ENCODE results near the gene BIN1. TPM values are rescaled to one million over a fixed set of nuclear protein-coding genes. Genes with fewer than 3 reads are reported as not detected.

BIN1 gene
- total RNA-seq, 1 experiment from 2014 or later, result 105 TPM

DNA sequence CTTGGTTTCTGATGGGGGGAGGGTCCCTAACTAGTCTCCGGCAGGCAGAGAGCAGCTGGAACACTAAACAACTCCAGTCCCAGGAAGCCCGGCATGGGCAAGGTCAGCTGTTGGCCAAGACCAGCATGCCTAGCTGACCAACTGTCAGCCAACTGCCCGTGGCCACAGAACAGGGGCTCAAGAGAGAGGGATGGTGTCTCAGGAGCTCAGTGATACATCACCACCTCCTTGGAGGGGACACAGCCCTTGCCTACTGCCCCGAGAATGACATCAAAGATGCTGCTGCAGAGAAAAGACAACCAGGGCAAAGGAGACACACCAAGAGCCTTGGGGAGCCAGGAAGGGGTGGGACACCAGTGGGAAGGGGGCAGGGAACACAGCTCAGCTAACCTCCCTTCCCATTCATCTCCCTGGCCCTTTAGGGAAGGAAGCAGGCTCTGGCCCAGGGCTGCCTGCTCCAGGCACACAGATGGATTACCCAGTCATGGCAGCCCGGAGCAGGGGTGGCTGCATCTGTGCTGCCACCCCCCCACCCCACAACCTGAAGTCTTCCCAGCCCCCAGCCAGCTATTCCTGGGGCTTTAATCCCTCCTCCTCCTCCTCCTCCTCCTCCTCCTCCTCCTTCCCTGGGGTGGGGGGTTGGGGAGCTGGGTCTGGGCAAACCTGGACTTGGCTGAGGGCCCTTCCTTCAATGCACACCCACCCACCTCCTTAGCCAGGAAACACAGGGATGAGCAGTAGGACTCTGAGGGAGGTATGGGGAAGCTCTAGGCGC, 1.9 kb downstream of the BIN1 start:
- DNase-seq (ENCODE audit: low read depth), result no peak

DNA sequence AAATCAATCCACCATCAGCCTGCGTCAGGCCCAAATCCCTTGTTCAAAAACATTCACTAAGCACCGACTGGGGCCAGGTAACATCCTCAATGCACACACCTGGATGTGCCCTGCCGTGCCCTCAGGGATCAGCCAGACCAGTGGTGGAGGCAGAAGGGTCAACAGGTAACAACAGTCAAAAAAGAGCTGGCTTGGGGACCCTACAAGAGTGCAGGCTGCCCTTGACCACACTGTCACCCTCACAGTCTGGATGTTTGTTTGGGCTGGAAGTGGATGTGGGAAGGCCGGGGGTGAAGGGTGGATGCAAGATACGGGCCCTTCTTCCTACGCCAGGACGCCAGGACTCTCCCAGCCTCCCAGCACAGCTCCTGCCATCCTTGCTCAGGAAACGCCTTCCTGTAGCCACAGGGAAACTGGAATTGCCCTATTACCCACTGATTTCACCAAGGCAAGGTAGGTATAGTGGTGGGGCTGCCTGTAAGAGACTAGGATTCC, 2.7 kb downstream of the BIN1 start:
- DNase-seq (ENCODE audit: low read depth), result no peak

DNA sequence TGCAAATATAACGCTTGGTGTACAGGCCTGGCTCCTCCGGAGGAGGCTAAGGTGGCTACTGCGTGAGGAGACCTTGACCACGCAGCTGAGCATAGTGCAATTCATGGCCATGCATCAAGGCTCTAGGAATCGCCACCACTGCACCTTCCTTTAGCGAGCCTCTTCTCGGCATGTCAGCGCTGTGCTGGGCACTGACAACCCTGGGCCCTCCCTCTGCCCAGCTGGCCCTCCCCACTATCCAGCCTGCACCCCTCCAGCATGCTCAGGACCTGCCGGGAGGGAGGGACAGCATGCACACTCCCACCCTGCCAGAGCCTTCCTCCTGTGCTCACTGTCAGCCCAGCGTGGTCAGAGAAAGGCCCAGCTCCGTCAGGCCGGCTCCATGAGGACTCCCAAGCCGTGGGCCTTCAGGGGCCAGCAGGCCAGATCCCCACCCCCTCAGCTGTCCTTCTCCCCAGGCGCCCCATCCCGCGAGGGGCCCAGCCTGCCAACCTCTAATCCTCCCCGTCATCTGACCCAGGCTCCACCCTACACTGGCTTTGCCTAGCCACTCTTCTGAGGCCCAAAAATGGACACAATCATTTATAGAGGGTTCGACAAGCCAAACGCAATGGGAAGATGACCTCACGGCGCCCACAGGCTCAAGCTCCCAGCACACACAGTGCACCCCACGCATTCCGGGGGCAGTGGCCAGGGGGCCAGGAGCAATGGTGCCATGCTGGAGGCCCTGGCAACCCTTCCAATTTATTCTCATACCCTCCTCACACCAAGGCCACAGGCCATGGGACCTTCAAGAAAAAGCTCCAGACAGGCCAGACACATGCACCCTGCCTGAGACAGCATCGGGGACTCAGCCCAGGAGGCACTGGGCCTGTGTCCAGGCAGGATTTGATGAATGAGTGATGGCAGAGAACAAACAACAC, 3.5 kb downstream of the BIN1 start:
- no peak for DNase-seq (ENCODE audit: low read depth)

DNA sequence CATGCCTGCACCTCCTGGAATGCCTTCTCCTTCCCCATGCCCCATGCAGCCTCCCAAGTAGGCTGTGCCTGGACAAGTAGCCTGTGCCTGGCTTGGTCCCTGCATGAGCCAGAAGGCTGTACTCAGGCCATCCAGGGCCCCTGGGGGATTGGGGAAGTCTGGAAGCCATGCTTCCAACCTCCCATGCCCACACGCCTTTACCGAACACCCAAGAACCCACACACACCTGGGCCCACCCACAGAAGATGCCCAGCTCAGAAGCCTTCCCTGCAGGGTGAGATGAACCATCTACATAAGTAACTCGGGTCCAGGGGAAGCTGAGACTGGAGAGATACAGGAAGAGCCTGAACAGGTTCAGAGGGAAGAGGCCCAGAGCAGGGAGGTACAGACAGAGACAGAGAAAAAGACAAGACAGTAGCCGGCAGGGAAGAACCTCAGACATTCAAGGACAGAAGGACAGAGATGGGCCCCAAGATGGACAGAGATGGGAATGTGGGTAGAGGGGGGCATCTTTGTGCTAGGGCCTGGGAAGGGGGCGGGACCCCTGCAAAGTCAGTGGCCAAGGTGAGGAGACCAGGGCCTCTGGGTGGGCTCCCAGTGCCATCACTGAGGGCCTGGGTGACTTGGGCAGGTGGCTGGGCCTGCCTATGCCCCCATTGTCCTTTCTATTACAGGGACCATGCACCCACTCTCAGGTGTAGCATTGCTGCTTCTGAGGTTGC, 4.3 kb downstream of the BIN1 start:
- no peak for DNase-seq (ENCODE audit: low read depth)

DNA sequence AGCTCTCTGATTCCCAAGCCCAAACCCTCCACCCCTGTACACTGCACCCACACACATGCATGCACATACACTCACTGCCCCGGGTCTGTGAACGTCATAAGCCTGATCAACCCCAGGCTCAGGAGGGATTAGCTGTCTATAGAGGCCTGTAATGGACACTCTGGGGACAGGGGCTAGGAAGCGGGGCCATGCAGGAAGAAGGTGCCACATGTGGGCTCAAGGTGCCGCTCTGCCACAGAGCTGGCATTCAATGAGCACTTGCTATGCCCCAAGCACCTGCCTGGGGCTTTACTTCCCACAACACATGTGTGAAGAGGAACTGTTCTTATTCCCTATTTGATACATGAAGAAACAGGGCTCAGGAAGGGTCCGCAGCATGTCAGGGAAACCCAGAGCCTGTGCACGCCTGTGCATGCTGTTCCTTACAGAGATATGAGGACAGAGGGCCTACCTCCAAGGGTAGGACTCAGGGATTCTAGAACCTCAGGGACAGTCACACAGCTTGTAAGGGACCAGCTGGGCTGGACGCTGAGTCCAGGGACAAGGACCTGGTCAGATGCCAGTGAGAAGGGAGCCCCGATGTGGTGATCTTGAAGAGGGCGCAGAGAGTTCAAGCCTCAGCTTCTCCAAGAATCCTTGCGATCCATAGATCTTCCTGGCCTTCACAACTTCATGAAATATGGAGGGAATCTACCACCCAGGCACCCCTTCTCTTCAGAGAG, 5.0 kb downstream of the BIN1 start:
- DNase-seq (ENCODE audit: low read depth), result no peak

DNA sequence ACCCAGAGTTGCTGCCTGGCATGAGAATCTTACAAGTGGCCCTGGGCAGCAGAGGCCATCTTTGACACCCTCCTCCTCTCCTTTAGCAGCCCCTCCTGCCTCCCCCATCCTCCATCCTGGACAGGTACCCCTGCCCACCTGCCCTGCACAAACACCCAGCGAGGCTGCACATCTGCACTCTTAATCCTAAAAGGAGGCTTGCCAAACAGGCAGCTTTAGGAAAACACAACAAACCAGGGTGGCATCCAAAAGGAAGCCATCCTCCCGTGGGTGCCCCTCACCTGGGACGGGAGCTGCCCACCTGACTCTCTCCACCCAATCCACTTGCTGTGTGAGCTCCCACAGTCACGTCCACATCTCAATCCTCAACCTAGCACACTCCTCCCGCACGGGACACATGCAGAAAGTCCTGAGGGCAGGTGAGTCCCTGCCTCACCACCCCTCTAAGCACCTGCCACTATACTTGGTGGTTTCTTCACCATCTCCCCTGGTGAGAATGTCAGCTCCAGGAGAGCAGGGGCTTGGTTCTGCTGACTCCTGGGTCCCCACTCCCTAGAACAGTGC, 5.8 kb downstream of the BIN1 start:
- DNase-seq (ENCODE audit: low read depth), result no peak

DNA sequence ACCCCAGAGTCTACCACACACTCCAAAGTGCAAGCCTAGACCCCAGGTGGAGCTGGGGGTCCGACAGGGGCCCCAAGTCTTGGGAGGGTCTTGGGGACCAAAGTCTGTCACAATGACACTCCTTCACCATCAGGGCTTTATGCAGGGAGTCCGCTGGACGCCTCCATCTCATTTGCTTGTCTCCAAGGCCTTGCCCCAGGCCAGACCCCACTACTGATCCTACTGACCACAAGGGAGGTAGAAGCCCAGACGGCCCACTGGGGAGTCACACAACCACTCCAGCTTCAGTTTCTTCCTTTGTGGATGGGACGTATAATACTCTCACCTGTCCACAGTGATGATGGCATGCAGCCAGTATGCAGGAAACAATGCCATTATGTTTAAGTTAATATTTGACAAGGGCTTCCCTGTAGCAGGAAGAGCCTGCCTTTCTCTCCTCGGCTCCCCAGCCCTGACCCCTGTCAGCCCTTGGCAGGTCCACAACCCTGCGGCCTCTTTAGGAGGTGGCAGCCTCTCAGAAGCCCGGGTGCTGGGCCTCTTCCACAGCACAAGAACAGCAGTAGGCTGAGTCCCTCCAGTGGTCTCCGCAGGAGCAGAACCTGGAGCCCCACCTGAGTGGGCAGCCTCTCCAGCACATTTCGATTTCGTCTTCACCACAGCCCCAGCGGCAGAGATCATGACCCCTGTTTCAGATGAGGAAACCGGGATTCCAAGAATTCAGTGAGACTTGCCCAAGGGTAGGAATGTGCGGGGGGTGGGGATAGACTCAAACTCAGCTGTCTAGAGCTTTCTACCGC, 6.5 kb downstream of the BIN1 start:
- DNase-seq (ENCODE audit: low read depth), result peak; percentile 43

DNA sequence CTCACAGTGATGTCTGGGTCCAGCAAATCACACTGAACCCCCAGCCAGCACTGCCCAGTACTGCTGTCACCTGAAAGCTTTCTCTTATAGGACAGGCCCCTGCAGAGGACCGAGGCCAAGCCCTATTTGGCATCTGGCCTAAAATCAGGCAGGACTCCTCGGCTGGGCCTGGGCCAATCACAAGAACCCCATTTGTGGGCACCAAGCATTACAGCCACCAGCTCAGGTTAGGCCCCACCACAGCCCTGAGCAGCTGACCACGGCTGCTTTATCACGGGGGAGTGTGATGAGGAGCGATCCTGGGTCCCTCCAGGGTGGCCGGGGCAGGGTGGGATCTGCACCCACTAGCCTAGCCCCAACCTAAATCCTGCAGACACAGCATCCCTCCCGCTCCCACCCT, 8.2 kb downstream of the BIN1 start:
- no peak for DNase-seq (ENCODE audit: low read depth)

DNA sequence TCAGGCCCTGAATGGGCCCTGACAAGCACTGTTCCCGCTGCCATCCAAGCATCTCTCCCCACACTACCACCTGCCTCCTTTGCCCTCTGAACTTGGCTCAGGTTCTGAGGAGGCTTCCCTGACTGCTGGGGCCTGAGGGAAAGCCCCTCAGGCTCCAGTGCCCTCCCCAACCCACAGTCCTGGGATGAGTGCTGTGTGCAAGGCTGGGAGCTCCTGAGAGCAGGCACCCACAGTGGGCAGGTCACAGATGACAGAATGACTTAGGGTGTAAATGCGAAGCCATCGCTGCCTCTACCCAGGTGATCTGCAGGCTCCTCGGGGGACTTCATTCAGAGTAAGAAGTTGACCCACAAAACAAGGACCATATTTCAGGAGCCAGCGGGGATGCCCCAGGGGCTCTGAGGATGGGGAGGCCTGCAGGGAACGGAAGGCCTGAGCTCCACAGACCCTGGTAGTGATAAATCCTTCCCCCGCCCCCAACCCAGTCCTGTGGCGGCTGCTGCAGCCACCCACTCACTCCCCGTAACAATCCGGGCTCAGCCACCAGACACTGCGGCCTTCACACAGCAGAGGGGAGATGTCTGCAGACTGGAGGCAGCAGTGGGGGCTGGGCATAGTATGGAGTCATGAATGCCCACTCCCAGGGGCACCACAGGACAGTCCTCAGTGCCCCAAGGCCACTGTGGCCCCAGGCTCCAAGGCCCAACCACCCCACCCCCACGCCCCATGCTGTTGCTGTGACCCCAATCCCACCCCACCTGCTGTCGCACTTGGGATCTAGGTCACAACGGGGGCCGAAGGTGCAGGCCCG, 8.9 kb downstream of the BIN1 start:
- no peak for DNase-seq (ENCODE audit: low read depth)

DNA sequence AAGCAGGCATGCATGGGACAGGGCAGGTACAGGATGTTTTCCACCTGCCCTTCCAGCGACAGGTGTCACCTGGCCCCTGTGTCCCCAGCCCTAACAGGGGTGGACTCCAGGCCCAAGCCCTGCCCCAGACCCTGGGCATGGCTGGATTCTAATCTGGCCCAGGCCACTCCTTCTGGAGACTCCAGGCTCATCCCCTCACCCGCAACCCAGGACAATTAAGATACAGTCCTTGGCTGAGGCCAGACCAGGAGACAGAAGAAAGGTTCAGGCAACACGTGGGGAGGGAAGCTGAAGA, 9.5 kb downstream of the BIN1 start:
- no peak for DNase-seq (ENCODE audit: low read depth)

DNA sequence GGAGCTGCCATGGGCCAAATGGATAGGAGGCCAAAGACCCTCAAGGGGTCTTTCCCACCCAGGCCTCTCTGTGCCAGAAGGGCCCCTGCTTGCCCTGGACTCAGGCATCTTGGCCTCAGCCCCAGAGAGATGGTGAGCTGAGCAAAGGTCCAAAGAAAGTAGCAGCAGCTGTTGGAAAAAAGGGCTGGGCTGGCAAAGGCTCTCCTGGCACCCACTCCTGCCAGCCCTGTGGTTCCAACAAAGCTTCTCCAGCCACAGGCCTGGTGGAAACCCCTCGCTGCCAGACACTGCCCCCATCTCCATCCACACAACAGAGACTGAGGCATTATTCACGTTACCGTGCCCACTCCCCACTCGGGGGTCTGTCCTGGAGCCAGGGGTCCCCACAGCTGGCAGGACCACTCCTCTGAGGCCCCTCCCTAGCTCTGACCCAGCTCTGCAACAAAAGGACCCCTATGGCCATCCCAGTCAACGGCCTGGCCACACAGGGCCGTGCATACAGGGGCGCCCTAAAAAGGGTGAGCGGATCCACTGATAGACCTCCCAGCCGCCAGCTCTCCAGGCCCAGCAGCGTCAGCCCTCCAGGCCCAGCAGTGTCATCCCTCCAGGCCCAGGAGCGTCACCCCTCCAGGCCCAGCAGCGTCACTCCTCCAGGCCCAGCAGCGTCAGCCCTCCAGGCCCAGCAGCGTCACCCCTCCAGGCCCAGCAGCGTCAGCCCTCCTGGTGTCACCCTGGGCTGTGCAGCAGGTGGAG, 10.1 kb downstream of the BIN1 start:
- DNase-seq (ENCODE audit: low read depth), result no peak

DNA sequence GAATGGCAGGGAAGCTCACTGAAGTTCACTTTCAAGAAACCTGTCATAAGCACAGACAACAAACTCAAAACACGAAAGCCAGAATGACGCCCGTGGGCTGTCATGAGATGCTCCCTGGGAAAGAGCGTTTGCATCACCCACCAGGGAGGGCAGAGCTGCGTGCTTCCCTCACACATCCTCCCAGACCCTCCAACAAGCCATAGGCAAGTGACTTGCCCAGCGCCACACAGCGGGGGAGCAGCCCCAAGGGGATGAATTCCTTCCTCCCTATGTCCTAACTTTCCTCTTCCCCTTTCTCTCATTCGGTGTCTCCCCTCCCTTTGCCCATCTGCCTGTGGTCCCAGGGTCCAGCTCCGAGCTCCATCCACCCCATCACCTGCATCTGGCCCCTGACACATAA, 10.7 kb downstream of the BIN1 start:
- DNase-seq (ENCODE audit: low read depth), result no peak

DNA sequence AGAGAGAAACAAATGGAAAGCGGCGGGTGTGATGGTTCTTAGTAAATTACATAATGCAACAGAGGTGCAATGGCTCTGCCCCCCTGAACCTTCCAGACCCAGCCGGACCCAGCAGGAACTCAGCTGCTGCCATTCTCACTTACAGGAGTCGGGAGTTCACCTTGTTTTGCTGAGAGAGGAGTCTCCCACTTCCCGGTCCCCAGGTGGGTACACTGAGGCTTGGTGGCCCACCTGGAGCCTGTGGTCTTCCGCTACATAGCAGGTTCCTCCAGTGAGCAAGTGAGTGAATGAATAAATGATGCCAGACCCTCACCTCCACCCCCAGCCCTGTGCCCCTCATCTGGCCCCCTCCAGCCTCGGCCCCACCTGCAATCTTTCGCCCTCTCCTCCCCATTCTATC, 11.2 kb downstream of the BIN1 start:
- DNase-seq (ENCODE audit: low read depth), result no peak

DNA sequence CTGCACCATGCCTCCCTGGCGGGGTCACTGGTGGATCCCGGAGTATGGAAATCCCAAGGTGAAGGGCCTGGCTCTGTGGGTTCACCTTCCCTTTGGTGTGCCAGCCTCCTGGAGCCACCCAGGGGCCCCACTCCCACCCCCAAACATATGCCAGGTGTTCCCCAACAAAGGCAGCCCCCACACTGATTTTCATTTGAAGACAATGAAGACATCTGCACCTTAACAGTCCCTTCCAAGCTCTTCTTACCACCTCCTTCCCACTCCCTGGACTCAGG, 11.7 kb downstream of the BIN1 start:
- no peak for DNase-seq (ENCODE audit: low read depth)

DNA sequence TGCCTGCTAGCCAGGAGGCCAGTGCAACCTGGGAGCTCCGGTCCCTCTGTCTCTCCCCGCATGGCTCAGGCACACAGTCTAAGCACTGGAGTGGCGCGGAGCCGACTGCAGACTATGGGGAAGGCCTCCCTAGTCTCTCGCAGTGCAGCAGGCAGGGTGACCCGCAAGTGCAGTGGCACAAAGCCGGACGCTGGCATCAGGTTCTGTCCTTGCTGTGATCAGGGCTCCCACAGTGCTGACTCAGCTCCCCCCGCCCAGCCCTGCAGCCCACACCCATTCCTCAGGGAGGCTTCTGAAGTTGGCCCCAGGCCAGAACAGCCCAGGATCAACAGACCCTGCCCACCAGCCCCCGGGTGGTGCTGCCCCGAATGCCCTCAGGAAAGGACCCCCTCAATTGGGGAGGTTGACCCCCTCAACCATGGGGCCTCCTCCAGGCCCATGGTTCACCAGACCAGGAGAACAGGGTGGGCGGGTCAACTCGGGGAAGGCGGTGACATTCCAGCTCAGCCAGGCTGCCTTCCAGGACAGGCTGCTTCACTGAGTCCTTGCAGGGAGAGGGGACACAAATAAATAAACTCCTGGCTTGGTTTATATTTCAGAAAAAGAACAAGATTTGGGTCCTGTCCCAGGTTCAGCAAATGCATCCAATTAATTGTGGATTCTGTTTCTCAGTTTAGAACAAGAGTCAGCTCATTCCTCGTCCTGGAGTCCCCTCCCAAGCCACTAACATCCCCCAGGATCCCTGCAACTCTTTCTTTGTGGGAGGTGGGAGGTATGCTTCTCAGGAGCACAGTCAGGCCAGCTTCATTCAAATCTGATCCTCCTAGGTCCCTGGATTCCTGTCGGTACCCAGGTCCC, 12.2 kb downstream of the BIN1 start:
- no peak for DNase-seq (ENCODE audit: low read depth)

DNA sequence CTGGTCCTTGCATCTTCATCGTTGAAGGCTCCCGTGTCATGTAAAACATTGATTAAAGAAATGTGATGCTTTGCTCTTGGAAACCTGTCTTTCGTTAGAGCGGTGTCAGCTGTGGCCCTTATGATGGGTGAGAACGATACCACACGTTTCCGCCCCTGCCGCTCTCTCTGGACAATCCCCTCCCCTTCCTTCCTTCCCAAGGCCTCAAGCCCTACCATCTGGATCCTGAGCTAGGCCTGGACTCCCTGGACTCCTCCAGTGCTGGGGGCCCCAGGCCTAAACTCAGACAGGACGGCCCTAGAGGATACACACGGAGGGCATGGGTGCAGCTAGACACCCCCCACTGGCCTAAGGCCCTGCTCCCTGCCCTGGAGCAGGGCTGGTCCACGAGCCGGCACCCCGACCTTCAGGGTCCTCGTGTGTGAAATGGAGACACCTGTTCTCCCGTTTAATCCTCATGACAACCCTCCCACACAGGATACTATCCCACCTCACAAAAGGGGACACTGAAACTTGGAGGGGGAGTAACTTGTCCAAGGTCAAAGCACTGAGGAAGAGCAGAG, 13.2 kb downstream of the BIN1 start:
- DNase-seq (ENCODE audit: low read depth), result no peak

DNA sequence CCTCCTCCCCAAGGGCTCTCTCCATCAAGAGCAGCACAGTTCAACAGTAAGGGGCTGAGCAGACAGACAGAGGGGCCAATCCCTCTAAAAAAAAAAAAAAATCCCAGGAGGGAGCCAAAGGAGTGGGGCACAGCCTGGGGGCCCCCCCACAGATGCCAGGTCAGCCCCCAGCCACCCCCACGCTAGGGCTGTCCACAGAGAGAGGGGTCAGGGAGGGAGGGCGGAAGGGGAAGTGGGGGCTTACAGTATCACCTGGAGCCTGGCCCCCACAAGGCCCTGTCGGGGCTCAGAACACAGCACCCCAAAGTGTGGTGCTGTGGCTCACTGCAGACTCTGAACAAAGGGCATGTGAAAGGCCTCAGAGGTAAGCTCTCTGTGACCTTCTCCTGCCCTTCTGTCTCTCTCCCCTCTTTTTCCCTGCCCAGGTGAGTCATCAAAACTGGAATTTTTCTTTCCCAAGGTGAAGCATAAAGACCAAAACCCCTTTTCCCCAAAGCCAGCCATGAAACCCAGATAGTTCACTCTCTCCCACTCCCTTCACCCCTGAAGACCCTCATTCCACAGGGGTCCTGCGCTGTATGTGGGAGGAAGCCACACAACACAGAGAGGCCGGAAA, 13.9 kb downstream of the BIN1 start:
- no peak for DNase-seq (ENCODE audit: low read depth)

DNA sequence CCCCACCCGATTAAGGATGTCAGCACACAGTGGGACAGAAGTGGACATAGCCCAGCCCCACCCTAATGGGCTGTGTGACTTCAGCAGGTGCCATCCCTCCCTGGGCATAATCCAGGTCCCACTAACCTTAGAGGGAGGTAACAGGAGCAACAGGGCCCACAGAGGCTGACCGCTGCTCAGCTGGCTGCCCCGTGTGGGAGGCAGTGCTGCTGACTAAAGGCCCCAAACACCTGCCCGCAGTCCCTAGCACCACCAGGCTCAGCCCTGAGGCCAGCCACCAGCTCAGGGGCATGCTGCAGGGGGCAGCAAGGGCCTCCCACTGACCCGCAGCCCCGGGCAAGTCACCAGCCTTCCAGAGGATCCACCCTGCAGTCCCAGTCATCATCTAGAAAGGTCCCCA, 14.6 kb downstream of the BIN1 start:
- DNase-seq (ENCODE audit: low read depth), result no peak
